GM21619 (cell line): Measurements from ENCODE around the gene KRTAP10-10.
"Not testable (repeated sequence)": the region's sequence is repeated elsewhere in the genome, so short reads cannot be mapped to it uniquely, and the experiment has no call there.

Source experiments
- ATAC-seq: cut with Tn5 transposase; IDR thresholded peaks from one replicate; pipeline ENCODE4 v1.9.1; 2021; ENCODE audit not compliant: unreplicated experiment

The KRTAP10-10 gene

GRCh38 chr21:44681152-44681551, 44.0 kb downstream of the KRTAP10-10 start:
- no peak for ATAC-seq

- ATAC-seq: no peak
Observed at GRCh38 chr21:44681861-44682579, 44.9 kb downstream of the KRTAP10-10 start, which contains the start of gene KRTAP12-1. Gene KRTAP12-1, minus strand, starts transcription at chr21:44682163. Its CDS starts 40 bp downstream, at chr21:44682123.

GRCh38 chr21:44682580-44683151, 45.5 kb downstream of the KRTAP10-10 start:
- no peak for ATAC-seq

DNA sequence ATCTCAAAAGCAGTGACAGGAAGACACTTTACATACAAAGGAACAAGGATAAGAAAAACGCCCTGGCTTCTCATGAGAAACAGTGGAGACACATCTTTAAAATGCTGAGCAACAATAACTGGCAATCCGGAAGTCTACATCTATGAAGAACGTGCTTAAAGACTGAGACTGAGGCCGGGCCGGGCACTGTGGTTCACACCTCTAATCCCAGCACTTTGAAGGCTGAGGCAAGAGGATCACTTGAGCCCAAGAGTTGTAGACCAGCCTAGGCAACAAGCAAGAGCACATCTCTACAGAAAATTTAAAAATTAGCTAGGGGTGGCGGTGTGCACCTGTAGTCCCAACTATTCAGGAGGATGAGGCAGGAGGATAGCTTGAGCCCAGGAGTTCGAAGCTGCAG, 46.9 kb downstream of the KRTAP10-10 start:
- ATAC-seq: no peak

GRCh38 chr21:44684483-44684882, 47.3 kb downstream of the KRTAP10-10 start:
- no peak for ATAC-seq

- ATAC-seq: not testable (repeated sequence)
Observed at GRCh38 chr21:44685050-44685449, 47.9 kb downstream of the KRTAP10-10 start.

DNA sequence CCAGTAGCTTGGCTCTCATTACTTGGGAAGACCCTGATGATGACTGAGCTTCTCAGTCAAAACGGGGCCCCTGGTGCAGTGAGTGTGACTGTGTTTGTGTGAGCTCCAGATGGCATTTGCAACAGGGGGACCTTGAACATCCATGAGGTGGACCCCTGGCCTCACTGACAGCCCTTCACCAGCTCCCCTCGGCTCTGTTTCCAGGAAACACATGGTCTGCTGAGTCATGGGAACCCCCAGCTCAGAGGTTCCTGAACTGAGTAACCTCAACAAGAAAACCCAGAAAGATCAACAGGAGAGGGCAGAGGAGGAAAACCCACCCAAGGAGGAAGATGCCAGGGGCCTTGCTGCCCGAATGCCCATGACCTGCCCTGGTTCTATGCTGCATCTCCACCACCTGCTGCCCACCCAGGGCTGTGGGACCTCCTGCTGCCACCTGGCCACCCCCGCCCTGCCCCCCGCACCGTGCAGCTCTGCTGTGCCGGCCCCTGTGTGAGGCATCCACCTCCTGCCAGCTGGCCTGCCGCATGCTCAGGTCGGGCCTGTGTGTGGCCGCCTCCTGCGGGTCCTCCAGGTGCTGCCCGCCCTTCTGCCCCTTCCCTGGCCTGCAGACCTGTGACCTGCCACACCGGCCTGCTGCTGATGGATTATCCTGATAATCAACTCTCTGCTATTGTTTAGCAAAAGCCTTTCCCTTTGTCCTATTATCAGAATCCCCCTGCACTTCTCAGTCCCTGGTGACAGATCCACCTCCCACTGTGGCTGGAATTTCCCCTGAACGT, 49.0 kb downstream of the KRTAP10-10 start:
- no peak for ATAC-seq

- no peak for ATAC-seq
Observed at GRCh38 chr21:44686843-44687561, 49.8 kb downstream of the KRTAP10-10 start.

- ATAC-seq: no peak
Observed at GRCh38 chr21:44687671-44688070, 50.5 kb downstream of the KRTAP10-10 start.
